GM12878 (cell line): ENCODE measurements around the gene CTNNA3. TPM values are rescaled to one million over a fixed set of nuclear protein-coding genes. Genes with fewer than 3 reads are reported as not detected.

ENCODE experiments used
- ASH2L ChIP-seq: fragments of 300-600, 200-600 bp; sonication (generic); IDR thresholded peaks from 2 replicates; pipeline ENCODE4 v1.6.1; 2017; ENCODE audit warnings: low read depth, mild to moderate bottlenecking, borderline replicate concordance
- ATF2 ChIP-seq: IDR thresholded peaks from 2 replicates; pipeline ENCODE4 v1.6.1; 2012; ENCODE audit warnings: low read length, inconsistent platforms
- BMI1 ChIP-seq: fragments of 450-650 bp; IDR thresholded peaks from 2 replicates; pipeline ENCODE4 v1.6.1; 2016; ENCODE audit warnings: mild to moderate bottlenecking, moderate library complexity, borderline replicate concordance
- BRCA1 ChIP-seq: IDR thresholded peaks from 2 replicates; pipeline ENCODE4 v1.6.1; 2011; ENCODE audit warnings: low read depth, low read length, improper control_type of control experiment
- CHD2 ChIP-seq: IDR thresholded peaks from 2 replicates; pipeline ENCODE4 v1.6.1; 2011; ENCODE audit warnings: low read depth, low read length, improper control_type of control experiment, borderline replicate concordance
- ESRRA ChIP-seq: IDR thresholded peaks from 2 replicates; pipeline ENCODE4 v1.6.1; 2012; ENCODE audit warnings: mild to moderate bottlenecking, low read length, improper control_type of control experiment
- EZH2 ChIP-seq: IDR thresholded peaks from 2 replicates; pipeline ENCODE4 v1.6.1; 2012; ENCODE audit warnings: low read depth, mild to moderate bottlenecking, control low read depth, inconsistent platforms, low read length, borderline replicate concordance; ENCODE audit not compliant: control insufficient read depth
- KLF5 ChIP-seq: fragments of 450-650 bp; IDR thresholded peaks from 2 replicates; pipeline ENCODE4 v1.6.1; 2014; ENCODE audit warnings: mild to moderate bottlenecking; ENCODE audit not compliant: partially characterized antibody
- LARP7 ChIP-seq: fragments of 450-650 bp; IDR thresholded peaks from 2 replicates; pipeline ENCODE4 v1.6.1; 2017; ENCODE audit warnings: mild to moderate bottlenecking
- NR2F1 ChIP-seq: fragments of 450-650 bp; conservative IDR thresholded peaks from 2 replicates; pipeline ENCODE4 v1.6.1; 2017; ENCODE audit warnings: mild to moderate bottlenecking
- PAX5 ChIP-seq: IDR thresholded peaks from 2 replicates; pipeline ENCODE4 v1.6.1; 2011; ENCODE audit warnings: low read depth, low read length, borderline replicate concordance
- PBX3 ChIP-seq: IDR thresholded peaks from 2 replicates; pipeline ENCODE4 v1.6.1; 2011; ENCODE audit warnings: mild to moderate bottlenecking, low read depth, low read length, moderate library complexity; ENCODE audit not compliant: insufficient replicate concordance
- PKNOX1 ChIP-seq: fragments of 450-650 bp; IDR thresholded peaks from 2 replicates; pipeline ENCODE4 v1.6.1; 2016; ENCODE audit warnings: mild to moderate bottlenecking
- RUNX3 ChIP-seq: IDR thresholded peaks from 2 replicates; pipeline ENCODE4 v1.6.1; 2012; ENCODE audit warnings: low read length, inconsistent platforms
- SP1 ChIP-seq: IDR thresholded peaks from one replicate; pipeline ENCODE4 v1.6.1; 2011; ENCODE audit warnings: low read depth, low read length
- SREBF2 ChIP-seq: IDR thresholded peaks from 2 replicates; pipeline ENCODE4 v1.6.1; 2012; ENCODE audit warnings: mild to moderate bottlenecking, low read length
- TCF7 ChIP-seq: IDR thresholded peaks from 2 replicates; pipeline ENCODE4 v1.6.1; 2014; ENCODE audit warnings: antibody characterized with exemption, borderline replicate concordance
- USF1 ChIP-seq: IDR thresholded peaks from 2 replicates; pipeline ENCODE4 v1.6.1; 2011; ENCODE audit warnings: borderline replicate concordance, low read depth, mild to moderate bottlenecking, moderate library complexity, mixed read lengths, low read length; ENCODE audit not compliant: insufficient read depth; ENCODE audit errors: extremely low read length
- ZNF622 ChIP-seq: fragments of 450-650 bp; IDR thresholded peaks from 2 replicates; pipeline ENCODE4 v1.6.1; 2017; ENCODE audit warnings: mild to moderate bottlenecking, inconsistent platforms
- polyA plus RNA-seq, 11 experiments: library from polyadenylated mRNA; depleted of rRNA in 4 of 11; unstranded in 6 of 11; stranded (reverse) in 5 of 11; fragments of >200 nt; fragmentation: Nextera tagmentation in 4 of 11; fragmentation: Illumina TruSeq in 1 of 11; extraction: Ambion mirVana in 4 of 11; extraction: Trizol in 1 of 11; gene quantifications; 1 replicate in 1 of 11; 2 replicates in 10 of 11; pipeline versions ENCODE4 v1.2.1 to v1.2.3, GENCODE V29; 2011 to 2016; ENCODE audit warnings: inconsistent platforms in 2 of 11, missing spikeins in 2 of 11, low read depth in 1 of 11
- total RNA-seq, 4 experiments: library from RNA; depleted of rRNA in 3 of 4; stranded (reverse); fragments of >200 nt in 3 of 4; fragmentation: Illumina TruSeq in 1 of 4; extraction: Trizol in 1 of 4; gene quantifications; 2 replicates each; pipeline versions ENCODE4 v1.2.1 to v1.2.3, GENCODE V29; 2013 to 2021
- TF ChIP-seq, protein P1 (sequence below): fragments of 450-650 bp; IDR thresholded peaks from 2 replicates; pipeline ENCODE4 v1.6.1; 2017; ENCODE audit warnings: mild to moderate bottlenecking, moderate library complexity

The CTNNA3 gene
- total and polyA plus RNA-seq, 10 of the 15 experiments (the other 5 are each of a cell fraction or from before 2014, with no cell fraction given) = under 0.01 to 4.5 (median 0.22) TPM; not detected in 2

DNA sequence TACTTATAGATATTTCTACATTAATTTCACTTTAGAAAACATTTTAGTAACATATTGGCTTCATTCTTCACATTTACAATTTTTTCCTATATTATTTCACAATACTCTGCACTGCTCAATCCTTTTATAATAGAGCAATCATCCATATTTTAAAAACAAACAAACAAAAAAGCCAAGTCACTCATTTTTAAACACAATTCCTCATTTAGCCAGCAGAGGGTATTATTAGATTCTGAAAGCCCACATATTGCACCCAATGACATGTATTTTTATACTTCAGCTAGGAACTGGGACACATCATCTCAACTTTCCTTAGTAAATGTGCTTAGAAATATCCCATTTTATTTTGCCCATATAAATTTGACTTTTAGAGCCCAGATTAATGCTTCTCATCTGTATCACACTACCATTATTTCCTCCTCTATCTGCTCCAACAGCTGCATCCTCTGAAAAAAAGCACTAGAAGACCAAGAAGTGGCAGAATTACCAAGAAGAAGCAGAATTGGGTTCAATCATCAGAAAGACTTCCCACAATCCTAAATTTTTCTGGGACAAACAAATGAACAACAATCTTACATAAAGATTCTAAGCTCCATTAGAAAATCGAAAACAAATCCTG lies 29.5 kb downstream of the CTNNA3 start (continued):
- TF ChIP-seq ATF2 (no peak), CHD2 (no peak), NR2F1 (no peak), EZH2 (no peak), USF1 (no peak), BRCA1 (no peak), PBX3 (no peak), KLF5 (no peak), ESRRA (no peak), TCF7 (no peak), PKNOX1 (0 out of 2 replicates have a peak, but pooled peaks have one; percentile 14), ZNF622 (no peak), LARP7 (no peak), SREBF2 (no peak), RUNX3 (no peak), ASH2L (no peak), BMI1 (no peak), SP1 (no peak), PAX5 (no peak)
- TF ChIP-seq, protein P1, sequence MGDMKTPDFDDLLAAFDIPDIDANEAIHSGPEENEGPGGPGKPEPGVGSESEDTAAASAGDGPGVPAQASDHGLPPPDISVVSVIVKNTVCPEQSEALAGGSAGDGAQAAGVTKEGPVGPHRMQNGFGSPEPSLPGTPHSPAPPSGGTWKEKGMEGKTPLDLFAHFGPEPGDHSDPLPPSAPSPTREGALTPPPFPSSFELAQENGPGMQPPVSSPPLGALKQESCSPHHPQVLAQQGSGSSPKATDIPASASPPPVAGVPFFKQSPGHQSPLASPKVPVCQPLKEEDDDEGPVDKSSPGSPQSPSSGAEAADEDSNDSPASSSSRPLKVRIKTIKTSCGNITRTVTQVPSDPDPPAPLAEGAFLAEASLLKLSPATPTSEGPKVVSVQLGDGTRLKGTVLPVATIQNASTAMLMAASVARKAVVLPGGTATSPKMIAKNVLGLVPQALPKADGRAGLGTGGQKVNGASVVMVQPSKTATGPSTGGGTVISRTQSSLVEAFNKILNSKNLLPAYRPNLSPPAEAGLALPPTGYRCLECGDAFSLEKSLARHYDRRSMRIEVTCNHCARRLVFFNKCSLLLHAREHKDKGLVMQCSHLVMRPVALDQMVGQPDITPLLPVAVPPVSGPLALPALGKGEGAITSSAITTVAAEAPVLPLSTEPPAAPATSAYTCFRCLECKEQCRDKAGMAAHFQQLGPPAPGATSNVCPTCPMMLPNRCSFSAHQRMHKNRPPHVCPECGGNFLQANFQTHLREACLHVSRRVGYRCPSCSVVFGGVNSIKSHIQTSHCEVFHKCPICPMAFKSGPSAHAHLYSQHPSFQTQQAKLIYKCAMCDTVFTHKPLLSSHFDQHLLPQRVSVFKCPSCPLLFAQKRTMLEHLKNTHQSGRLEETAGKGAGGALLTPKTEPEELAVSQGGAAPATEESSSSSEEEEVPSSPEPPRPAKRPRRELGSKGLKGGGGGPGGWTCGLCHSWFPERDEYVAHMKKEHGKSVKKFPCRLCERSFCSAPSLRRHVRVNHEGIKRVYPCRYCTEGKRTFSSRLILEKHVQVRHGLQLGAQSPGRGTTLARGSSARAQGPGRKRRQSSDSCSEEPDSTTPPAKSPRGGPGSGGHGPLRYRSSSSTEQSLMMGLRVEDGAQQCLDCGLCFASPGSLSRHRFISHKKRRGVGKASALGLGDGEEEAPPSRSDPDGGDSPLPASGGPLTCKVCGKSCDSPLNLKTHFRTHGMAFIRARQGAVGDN = no peak
